Neural progenitor cell (in vitro differentiated cells): ENCODE data around the gene ZCCHC7. TPM values are rescaled to one million over a fixed set of nuclear protein-coding genes. Genes with fewer than 3 reads are reported as not detected.
"Not testable (repeated sequence)": the region's sequence is repeated elsewhere in the genome, so short reads cannot be mapped to it uniquely, and the experiment has no call there.

Experiments
- DNase-seq: peaks from one replicate; pipeline ENCODE4 v3.0.0-alpha.2; 2016; ENCODE audit warnings: low spot score
- H2AFZ ChIP-seq: fragments of 200-600 bp; sonication (generic); replicated peaks from 2 replicates; pipeline ENCODE4 v1.6.1; 2016; ENCODE audit warnings: antibody characterized with exemption
- H3F3A ChIP-seq: fragments of 200-600 bp; sonication (generic); 2 replicates; pipeline ENCODE4 v1.6.1; 2016; ENCODE audit warnings: antibody characterized with exemption, low read depth
- H3K27ac ChIP-seq: fragments of 200-600 bp; sonication (generic); 2 replicates; pipeline ENCODE4 v1.5.1; 2016; ENCODE audit warnings: mild to moderate bottlenecking
- H3K27me3 ChIP-seq: fragments of 200-600 bp; sonication (generic); 2 replicates; pipeline ENCODE4 v1.6.1; 2016; ENCODE audit warnings: mild to moderate bottlenecking, moderate library complexity
- H3K36me3 ChIP-seq: fragments of 200-600 bp; sonication (generic); 2 replicates; pipeline ENCODE4 v1.5.1; 2016
- H3K4me1 ChIP-seq: fragments of 200-600 bp; sonication (generic); 2 replicates; pipeline ENCODE4 v1.6.1; 2016; ENCODE audit warnings: mixed run types
- H3K4me2 ChIP-seq: fragments of 200-600 bp; sonication (generic); 2 replicates; pipeline ENCODE4 v1.6.1; 2016
- H3K4me3 ChIP-seq: fragments of 200-600 bp; sonication (generic); 2 replicates; pipeline ENCODE4 v1.5.1; 2016
- H3K79me2 ChIP-seq: fragments of 200-600 bp; sonication (generic); 2 replicates; pipeline ENCODE4 v1.6.1; 2016; ENCODE audit warnings: low read depth
- H3K9ac ChIP-seq: fragments of 200-600 bp; sonication (generic); 2 replicates; pipeline ENCODE4 v1.6.1; 2016
- H3K9me3 ChIP-seq: fragments of 200-600 bp; sonication (generic); 2 replicates; pipeline ENCODE4 v1.5.1; 2016; ENCODE audit warnings: low read depth
- H4K20me1 ChIP-seq: fragments of 200-600 bp; sonication (generic); 2 replicates; pipeline ENCODE4 v1.6.1; 2016; ENCODE audit warnings: low read depth
- H3K27ac Mint-ChIP-seq: 3 replicates; pipeline ENCODE4 v1.8.0; 2021; ENCODE audit warnings: mixed read lengths
- H3K27me3 Mint-ChIP-seq: 2 replicates; pipeline ENCODE4 v1.8.0; 2022; ENCODE audit warnings: low read depth, mild to moderate bottlenecking, inconsistent platforms, moderate library complexity, mixed read lengths; ENCODE audit not compliant: insufficient read depth
- H3K36me3 Mint-ChIP-seq: 3 replicates; pipeline ENCODE4 v1.8.0; 2021; ENCODE audit warnings: mixed read lengths
- H3K4me1 Mint-ChIP-seq: 3 replicates; pipeline ENCODE4 v1.8.0; 2021; ENCODE audit warnings: mixed read lengths
- H3K4me3 Mint-ChIP-seq: 3 replicates; pipeline ENCODE4 v1.8.0; 2021; ENCODE audit warnings: mild to moderate bottlenecking, moderate library complexity, mixed read lengths
- H3K9me3 Mint-ChIP-seq: 3 replicates; pipeline ENCODE4 v1.8.0; 2020; ENCODE audit warnings: mixed read lengths
- CTCF ChIP-seq: fragments of 200-600 bp; sonication (generic); IDR thresholded peaks from 2 replicates; pipeline ENCODE4 v1.5.1; 2017; ENCODE audit warnings: antibody characterized with exemption, mild to moderate bottlenecking
- EZH2 ChIP-seq: fragments of 200-600 bp; sonication (generic); IDR thresholded peaks from 2 replicates; pipeline ENCODE4 v1.6.1; 2017; ENCODE audit warnings: antibody characterized with exemption, mild to moderate bottlenecking, moderate library complexity
- EZH2phosphoT487 ChIP-seq: fragments of 200-600 bp; sonication (generic); IDR thresholded peaks from 2 replicates; pipeline ENCODE4 v1.6.1; 2017; ENCODE audit warnings: antibody characterized with exemption
- total RNA-seq: library from RNA; depleted of rRNA; stranded (reverse); fragments of >200 nt; gene quantifications from 2 replicates; pipeline ENCODE4 v1.2.3, GENCODE V29; 2015; ENCODE audit warnings: low replicate concordance

ZCCHC7 gene
- total RNA-seq, 1 donor from 2014 or later = 27.6 TPM

DNA sequence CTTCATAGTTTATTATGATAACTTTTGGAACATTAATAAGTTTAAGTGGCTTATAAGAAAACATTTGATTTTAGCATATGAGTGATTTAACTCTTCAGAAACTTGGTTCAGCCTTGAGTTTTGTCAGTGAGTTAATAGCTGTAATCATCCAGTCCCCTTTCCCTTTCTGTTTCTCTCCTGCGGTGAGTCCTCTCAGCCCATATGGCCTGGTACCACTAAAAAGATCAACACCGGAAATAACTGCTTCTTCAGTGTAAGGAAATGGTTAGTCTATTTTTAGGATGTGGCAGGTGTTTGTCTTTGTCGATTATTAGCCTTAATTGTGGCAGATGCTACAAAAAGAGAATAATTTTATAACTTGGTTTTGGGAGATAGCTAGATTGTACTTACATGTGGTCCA is 181.9 kb downstream of the ZCCHC7 start:
- H3K79me2 ChIP-seq = no peaks in the 10 kb centered on the region
- peaks cover 27% of the 10 kb centered on the region for H3K4me1 Mint-ChIP-seq
- H3F3A ChIP-seq = no peaks in the 10 kb centered on the region
- H3K9ac ChIP-seq = no peak overlapping the region
- H3K4me3 Mint-ChIP-seq = no peak overlapping the region
- H3K4me3 ChIP-seq = no peak overlapping the region
- H3K9me3 Mint-ChIP-seq = no peaks in the 10 kb centered on the region
- no peaks in the 10 kb centered on the region for H3K9me3 ChIP-seq
- H3K4me1 ChIP-seq = no peaks in the 10 kb centered on the region
- H3K36me3 Mint-ChIP-seq = peaks cover 5% of the 10 kb centered on the region
- no peaks in the 10 kb centered on the region for H3K27me3 ChIP-seq
- no peak overlapping the region for H2AFZ ChIP-seq
- no peak overlapping the region for H3K27ac Mint-ChIP-seq
- no peak overlapping the region for H3K27ac ChIP-seq
- TF ChIP-seq CTCF = no peak
- TF ChIP-seq EZH2 = no peak
- TF ChIP-seq EZH2phosphoT487 = no peak
- H3K4me2 ChIP-seq = no peak overlapping the region
- H3K36me3 ChIP-seq = no peaks in the 10 kb centered on the region
- no peaks in the 10 kb centered on the region for H3K27me3 Mint-ChIP-seq
- no peak for DNase-seq
- no peaks in the 10 kb centered on the region for H4K20me1 ChIP-seq

- H2AFZ ChIP-seq = not testable (repeated sequence)
These were observed 182.9 kb downstream of the ZCCHC7 start for GRCh38 chr9:37303272-37303671.

GRCh38 chr9:37309136-37309535 is 188.8 kb downstream of the ZCCHC7 start:
- H3K4me1 Mint-ChIP-seq = peaks cover 2% of the 10 kb centered on the region
- no peak overlapping the region for H3K27ac ChIP-seq
- peak; percentile 46 for DNase-seq
- H3K9ac ChIP-seq = no peak overlapping the region
- H4K20me1 ChIP-seq = no peaks in the 10 kb centered on the region
- H3K9me3 ChIP-seq = no peaks in the 10 kb centered on the region
- H3K79me2 ChIP-seq = no peaks in the 10 kb centered on the region
- no peaks in the 10 kb centered on the region for H3K36me3 ChIP-seq
- no peaks in the 10 kb centered on the region for H3K4me1 ChIP-seq
- H3K27me3 Mint-ChIP-seq = no peaks in the 10 kb centered on the region
- no peaks in the 10 kb centered on the region for H3K9me3 Mint-ChIP-seq
- H3K4me3 Mint-ChIP-seq = no peak overlapping the region
- no peaks in the 10 kb centered on the region for H3F3A ChIP-seq
- H3K27me3 ChIP-seq = no peaks in the 10 kb centered on the region
- TF ChIP-seq CTCF = peak; percentile 45
- TF ChIP-seq EZH2phosphoT487 = no peak
- no peak overlapping the region for H3K27ac Mint-ChIP-seq
- H3K4me2 ChIP-seq = no peak overlapping the region
- no peak overlapping the region for H2AFZ ChIP-seq
- peaks cover 12% of the 10 kb centered on the region for H3K36me3 Mint-ChIP-seq
- H3K4me3 ChIP-seq = no peak overlapping the region

More at GRCh38 chr9:37303272-37303671, 182.9 kb downstream of the ZCCHC7 start:
- H3K9me3 ChIP-seq, H3K4me1 ChIP-seq, H3K27me3 Mint-ChIP-seq, DNase-seq, H4K20me1 ChIP-seq, H3K9me3 Mint-ChIP-seq, H3K36me3 Mint-ChIP-seq, H3K79me2 ChIP-seq, H3F3A ChIP-seq, H3K9ac ChIP-seq, H3K36me3 ChIP-seq, H3K4me3 Mint-ChIP-seq, H3K4me2 ChIP-seq, H3K27me3 ChIP-seq, H3K27ac ChIP-seq, H3K4me3 ChIP-seq, H3K27ac Mint-ChIP-seq: not testable (repeated sequence)
- peaks cover 21% of the 10 kb centered on the region for H3K4me1 Mint-ChIP-seq

- H3K4me3 ChIP-seq = no peak overlapping the region
- no peak overlapping the region for H2AFZ ChIP-seq
- no peaks in the 10 kb centered on the region for H3K36me3 ChIP-seq
- DNase-seq = no peak
- no peak overlapping the region for H3K9ac ChIP-seq
- no peaks in the 10 kb centered on the region for H3K79me2 ChIP-seq
- H3F3A ChIP-seq = no peaks in the 10 kb centered on the region
- no peaks in the 10 kb centered on the region for H3K9me3 Mint-ChIP-seq
- no peak overlapping the region for H3K27ac Mint-ChIP-seq
- no peaks in the 10 kb centered on the region for H3K27me3 ChIP-seq
- H3K4me1 Mint-ChIP-seq = peaks cover 2% of the 10 kb centered on the region
- no peaks in the 10 kb centered on the region for H3K9me3 ChIP-seq
- TF ChIP-seq EZH2phosphoT487 (no peak), CTCF (no peak)
- H4K20me1 ChIP-seq = no peaks in the 10 kb centered on the region
- H3K4me3 Mint-ChIP-seq = no peak overlapping the region
- no peak overlapping the region for H3K4me2 ChIP-seq
- no peak overlapping the region for H3K27ac ChIP-seq
- no peaks in the 10 kb centered on the region for H3K4me1 ChIP-seq
- peaks cover 2% of the 10 kb centered on the region for H3K27me3 Mint-ChIP-seq
- peaks cover 10% of the 10 kb centered on the region for H3K36me3 Mint-ChIP-seq
These were observed 191.7 kb downstream of the ZCCHC7 start for GRCh38 chr9:37311938-37312708.
